Nephron progenitor cell (in vitro differentiated cells): ENCODE results near the gene RBMS3.

Source experiments
- DNase-seq: peaks from one replicate; pipeline ENCODE4 v3.0.0; 2021
- H3K27ac Mint-ChIP-seq: 2 replicates; pipeline ENCODE4 v1.8.0; 2021; ENCODE audit warnings: mild to moderate bottlenecking, moderate library complexity, mixed read lengths
- H3K27me3 Mint-ChIP-seq: 2 replicates; pipeline ENCODE4 v1.8.0; 2021; ENCODE audit warnings: mild to moderate bottlenecking, low read depth, mixed read lengths; ENCODE audit not compliant: poor library complexity
- H3K36me3 Mint-ChIP-seq: 2 replicates; pipeline ENCODE4 v1.8.0; 2021; ENCODE audit warnings: low read depth, mixed read lengths
- H3K4me1 Mint-ChIP-seq: 2 replicates; pipeline ENCODE4 v1.8.0; 2021; ENCODE audit warnings: mixed read lengths
- H3K4me3 Mint-ChIP-seq: 2 replicates; pipeline ENCODE4 v1.8.0; 2021; ENCODE audit warnings: mild to moderate bottlenecking, moderate library complexity, mixed read lengths
- H3K9me3 Mint-ChIP-seq: 2 replicates; pipeline ENCODE4 v1.8.0; 2021; ENCODE audit warnings: mild to moderate bottlenecking, moderate library complexity, mixed read lengths
- TF ChIP-seq, protein P1 (sequence below): fragments of 200-600 bp; sonication (generic); IDR thresholded peaks from 2 replicates; pipeline ENCODE4 v1.5.0; 2021; ENCODE audit warnings: antibody characterized with exemption

Gene RBMS3

GRCh38 chr3:29690686-29691353 is 409.9 kb downstream of the RBMS3 start:
- Mint-ChIP-seq H3K4me3 (no peak overlapping the region), H3K4me1 (peaks cover 29% of the 10 kb centered on the region), H3K9me3 (no peaks in the 10 kb centered on the region), H3K36me3 (no peaks in the 10 kb centered on the region), H3K27me3 (no peaks in the 10 kb centered on the region), H3K27ac (no peak overlapping the region)
- TF ChIP-seq, protein P1, sequence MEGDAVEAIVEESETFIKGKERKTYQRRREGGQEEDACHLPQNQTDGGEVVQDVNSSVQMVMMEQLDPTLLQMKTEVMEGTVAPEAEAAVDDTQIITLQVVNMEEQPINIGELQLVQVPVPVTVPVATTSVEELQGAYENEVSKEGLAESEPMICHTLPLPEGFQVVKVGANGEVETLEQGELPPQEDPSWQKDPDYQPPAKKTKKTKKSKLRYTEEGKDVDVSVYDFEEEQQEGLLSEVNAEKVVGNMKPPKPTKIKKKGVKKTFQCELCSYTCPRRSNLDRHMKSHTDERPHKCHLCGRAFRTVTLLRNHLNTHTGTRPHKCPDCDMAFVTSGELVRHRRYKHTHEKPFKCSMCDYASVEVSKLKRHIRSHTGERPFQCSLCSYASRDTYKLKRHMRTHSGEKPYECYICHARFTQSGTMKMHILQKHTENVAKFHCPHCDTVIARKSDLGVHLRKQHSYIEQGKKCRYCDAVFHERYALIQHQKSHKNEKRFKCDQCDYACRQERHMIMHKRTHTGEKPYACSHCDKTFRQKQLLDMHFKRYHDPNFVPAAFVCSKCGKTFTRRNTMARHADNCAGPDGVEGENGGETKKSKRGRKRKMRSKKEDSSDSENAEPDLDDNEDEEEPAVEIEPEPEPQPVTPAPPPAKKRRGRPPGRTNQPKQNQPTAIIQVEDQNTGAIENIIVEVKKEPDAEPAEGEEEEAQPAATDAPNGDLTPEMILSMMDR, result no peak
- DNase-seq, result no peak

- no peaks in the 10 kb centered on the region for H3K9me3 Mint-ChIP-seq
- peaks cover 39% of the 10 kb centered on the region for H3K4me1 Mint-ChIP-seq
- peak; percentile 20 for DNase-seq
- no peak overlapping the region for H3K4me3 Mint-ChIP-seq
- H3K27ac Mint-ChIP-seq, result peak overlapping the region; percentile 64
- TF ChIP-seq, protein P1, result no peak
- no peaks in the 10 kb centered on the region for H3K36me3 Mint-ChIP-seq
- no peaks in the 10 kb centered on the region for H3K27me3 Mint-ChIP-seq
Observed at GRCh38 chr3:29693863-29694262, 413.0 kb downstream of the RBMS3 start.

- Mint-ChIP-seq H3K27me3 (no peaks in the 10 kb centered on the region), H3K36me3 (no peaks in the 10 kb centered on the region), H3K9me3 (no peaks in the 10 kb centered on the region), H3K4me3 (no peak overlapping the region), H3K27ac (no peak overlapping the region), H3K4me1 (peaks cover 39% of the 10 kb centered on the region)
- TF ChIP-seq, protein P1, result no peak
- no peak for DNase-seq
Observed at GRCh38 chr3:29694331-29694730, 413.5 kb downstream of the RBMS3 start.

- no peak for DNase-seq
- no peak overlapping the region for H3K4me3 Mint-ChIP-seq
- peaks cover under 1% of the 10 kb centered on the region for H3K9me3 Mint-ChIP-seq
- H3K27ac Mint-ChIP-seq, result no peak overlapping the region
- no peaks in the 10 kb centered on the region for H3K27me3 Mint-ChIP-seq
- TF ChIP-seq, protein P1, result no peak
- peaks cover 39% of the 10 kb centered on the region for H3K4me1 Mint-ChIP-seq
- no peaks in the 10 kb centered on the region for H3K36me3 Mint-ChIP-seq
Observed at GRCh38 chr3:29694783-29695182, 413.9 kb downstream of the RBMS3 start.

GRCh38 chr3:29695201-29695600 is 414.3 kb downstream of the RBMS3 start:
- Mint-ChIP-seq H3K36me3 (peaks cover 4% of the 10 kb centered on the region), H3K9me3 (peaks cover 4% of the 10 kb centered on the region), H3K27me3 (no peaks in the 10 kb centered on the region), H3K27ac (peak overlapping the region; percentile 96), H3K4me3 (no peak overlapping the region), H3K4me1 (peaks cover 39% of the 10 kb centered on the region)
- DNase-seq, result no peak
- TF ChIP-seq, protein P1, result no peak

DNA sequence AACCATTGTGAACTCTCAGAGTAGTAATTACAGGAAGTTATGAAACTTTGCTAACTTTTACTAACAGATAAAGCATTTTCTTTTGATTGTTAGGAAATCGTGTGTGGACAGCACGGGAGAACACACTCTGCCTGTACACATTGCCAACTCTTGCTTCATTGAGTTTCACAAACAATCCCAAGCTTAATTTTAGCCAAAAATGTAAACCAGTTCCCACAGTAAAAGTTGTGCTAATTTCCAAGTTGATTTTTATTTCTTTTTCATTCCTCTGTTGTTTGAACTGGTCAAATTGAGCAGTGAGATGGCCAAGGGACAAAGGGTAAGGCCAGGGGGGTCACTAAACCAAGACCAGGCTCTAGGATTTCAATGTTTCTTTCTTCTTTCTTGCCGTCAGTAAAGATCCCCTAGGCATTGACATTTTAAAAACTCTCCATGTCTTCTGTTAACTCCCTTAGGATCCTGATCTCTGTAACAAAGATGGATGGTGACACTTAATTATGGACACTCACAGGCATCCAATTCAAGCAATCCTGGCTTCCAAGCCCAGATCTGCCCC is 414.9 kb downstream of the RBMS3 start:
- H3K4me3 Mint-ChIP-seq, result no peak overlapping the region
- DNase-seq, result no peak
- no peaks in the 10 kb centered on the region for H3K27me3 Mint-ChIP-seq

More for the DNA sequence above, 414.9 kb downstream of the RBMS3 start:
- peaks cover 9% of the 10 kb centered on the region for H3K36me3 Mint-ChIP-seq
- TF ChIP-seq, protein P1, result no peak
- peak overlapping the region; percentile 96 for H3K27ac Mint-ChIP-seq
- H3K4me1 Mint-ChIP-seq, result peaks cover 39% of the 10 kb centered on the region
- H3K9me3 Mint-ChIP-seq, result peaks cover 10% of the 10 kb centered on the region
